HepG2 (cell line): Measurements from ENCODE around the gene MYL12B. TPM values are rescaled to one million over a fixed set of nuclear protein-coding genes. Genes with fewer than 3 reads are reported as not detected.
A peak's percentile ranks its signal among the peaks of the same experiment; 100 is the strongest.

ENCODE experiments used
- ATAC-seq: fragments of 200-7000 bp; cut with Tn5 transposase; 3 replicates; pipeline ENCODE4 v1.9.1; 2020; ENCODE audit warnings: mild to moderate bottlenecking, moderate library complexity
- BruUV-seq: library from RNA; stranded (reverse); fragments of 400-500 nt; replicated peaks from 2 replicates; lab custom pipeline; 2021; lab: Mats Ljungman, UMichigan
- CTCF ChIA-PET: fragments of 300-600 bp; formaldehyde crosslinking; extraction: SDS; loops from one replicate; lab custom pipeline; 2021; ENCODE audit warnings: low total read pairs, inconsistent platforms, low intra/inter-chr PET ratio; lab: Yijun Ruan, JAX
- POLR2A ChIA-PET: fragments of 350-600 bp; sonication (Branson Sonifier 250); formaldehyde crosslinking; loops from one replicate; lab custom pipeline; 2020; ENCODE audit warnings: antibody characterized with exemption, inconsistent platforms; lab: Yijun Ruan, JAX
- DNase-seq: peaks from one replicate; pipeline ENCODE4 v3.0.0-alpha.2; 2015; ENCODE audit warnings: low spot score
- FAIRE-seq: peaks from 3 replicates; lab custom pipeline; 2011; peaks lifted over from hg19 to GRCh38; lab: Jason Lieb, UNC
- H2AFZ ChIP-seq: one replicate; pipeline ENCODE4 v1.6.1; 2011; ENCODE audit warnings: low read length, inconsistent platforms
- H3K27ac ChIP-seq: fragments of 300-600 bp; 3 replicates; pipeline ENCODE4 v1.8.0; 2011; ENCODE audit warnings: mixed run types, mild to moderate bottlenecking, mixed read lengths, low read length, inconsistent platforms; ENCODE audit not compliant: insufficient read depth; ENCODE audit errors: extremely low read length
- H3K27me3 ChIP-seq, 2 experiments: fragments of 200-600 bp in 1 of 2; 2 replicates in 1 of 2; 3 replicates in 1 of 2; pipeline versions ENCODE4 v1.6.0 to v1.8.0; 2011; ENCODE audit warnings: low read length in 2 of 2, mild to moderate bottlenecking in 2 of 2, moderate library complexity in 2 of 2, inconsistent platforms in 1 of 2; ENCODE audit not compliant: insufficient read depth in 2 of 2, control insufficient read depth in 1 of 2
- H3K36me3 ChIP-seq, 2 experiments: fragments of 200-600 bp in 1 of 2; replicated peaks in 1 of 2; 2 replicates in 1 of 2; 3 replicates in 1 of 2; pipeline versions ENCODE4 v1.5.1 to v1.8.0; 2011; ENCODE audit warnings: low read length in 2 of 2, inconsistent platforms in 1 of 2; ENCODE audit not compliant: insufficient read depth in 2 of 2, control insufficient read depth in 1 of 2
- H3K4me1 ChIP-seq: 2 replicates; pipeline ENCODE4 v1.5.1; 2012; ENCODE audit warnings: low read length, inconsistent platforms; ENCODE audit not compliant: insufficient read depth
- H3K4me2 ChIP-seq: 2 replicates; pipeline ENCODE4 v1.6.0; 2011; ENCODE audit warnings: low read depth, low read length, inconsistent platforms
- H3K4me3 ChIP-seq, 3 experiments: fragments of 200-600 bp in 1 of 3; sonication (generic), shearing (Covaris generic) in 1 of 3; replicated peaks in 1 of 3; 2 replicates each; pipeline ENCODE4 v1.5.1; 2011 to 2016; ENCODE audit warnings: low read length in 3 of 3, inconsistent platforms in 2 of 3, low read depth in 2 of 3, mild to moderate bottlenecking in 2 of 3, control low read depth in 1 of 3, mixed read lengths in 1 of 3; ENCODE audit not compliant: insufficient read depth in 1 of 3
- H3K79me2 ChIP-seq: one replicate; pipeline ENCODE4 v1.6.1; 2011; ENCODE audit warnings: low read length, inconsistent platforms; ENCODE audit not compliant: insufficient read depth
- H3K9ac ChIP-seq: 2 replicates; pipeline ENCODE4 v1.6.0; 2011; ENCODE audit warnings: mild to moderate bottlenecking, low read depth, low read length, inconsistent platforms; ENCODE audit not compliant: insufficient read depth
- H3K9me3 ChIP-seq: 2 replicates; pipeline ENCODE4 v1.5.1; 2012; ENCODE audit warnings: mild to moderate bottlenecking, low read length
- H4K20me1 ChIP-seq: 2 replicates; pipeline ENCODE4 v1.6.0; 2011; ENCODE audit warnings: inconsistent platforms, mild to moderate bottlenecking, low read length, moderate library complexity; ENCODE audit not compliant: insufficient read depth
- CREB1 ChIP-seq, 2 experiments: fragments of 450-650 bp in 1 of 2; IDR thresholded peaks; 2 replicates each; pipeline ENCODE4 v1.6.1; 2016 to 2017; ENCODE audit warnings: control low read depth in 1 of 2, mild to moderate bottlenecking in 1 of 2, missing compliant biosample characterization in 1 of 2, missing genetic modification characterization in 1 of 2
- ZFP1 ChIP-seq: IDR thresholded peaks from 2 replicates; pipeline ENCODE4 v1.6.1; 2016
- ZNF121 ChIP-seq: sonication (generic); formaldehyde crosslinking; IDR thresholded peaks from 2 replicates; pipeline ENCODE4 v1.5.0; 2020; ENCODE audit warnings: mild to moderate bottlenecking, missing genetic modification reagents
- WGBS: methylation state at CpG from one replicate; pipeline ENCODE4 v1.1.6; 2017; ENCODE audit warnings: low lambda C conversion rate; 5-methylcytosine and 5-hydroxymethylcytosine counted together
- in situ Hi-C: cut with HindIII; loops from 2 replicates; pipeline ENCODE4 v1.10.0; 2017; ENCODE audit warnings: low pct_unique_long_range_greater_than_20kb; ENCODE audit not compliant: extremely low pct_ligation_motif_present
- intact Hi-C: fragments of 100-400 bp; cut with micrococcal nuclease; formaldehyde crosslinking; loops from one replicate; pipeline ENCODE4 v1.10.0; 2022; ENCODE audit not compliant: unreplicated experiment
- polyA plus RNA-seq, 8 experiments: library from polyadenylated mRNA; depleted of rRNA in 3 of 8; stranded (reverse) in 7 of 8; unstranded in 1 of 8; fragments of >200 nt; fragmentation: Illumina TruSeq in 4 of 8; extraction: Trizol in 4 of 8; gene quantifications; 2 replicates each; pipeline versions ENCODE4 v1.2.1 to v1.2.3, GENCODE V29; 2011 to 2016; ENCODE audit warnings: low read depth in 4 of 8, missing spikeins in 1 of 8, mixed read lengths in 1 of 8; ENCODE audit not compliant: insufficient read depth in 1 of 8
- total RNA-seq, 5 experiments: library from RNA; depleted of rRNA; stranded (reverse); fragments of >200 nt; fragmentation: Illumina TruSeq; extraction: Trizol; gene quantifications; 2 replicates each; pipeline ENCODE4 v1.2.3, GENCODE V29; 2016; ENCODE audit warnings: low read depth in 1 of 5
- TF ChIP-seq, protein P1 (sequence below): sonication (generic); formaldehyde crosslinking; IDR thresholded peaks from 2 replicates; pipeline ENCODE4 v1.5.1; 2020; ENCODE audit warnings: mild to moderate bottlenecking, missing genetic modification reagents, moderate library complexity
- TF ChIP-seq, protein P2 (sequence below): sonication (generic); formaldehyde crosslinking; IDR thresholded peaks from 2 replicates; pipeline ENCODE4 v1.9.0; 2021; ENCODE audit warnings: missing genetic modification reagents, mild to moderate bottlenecking, borderline replicate concordance

Gene MYL12B
- total and polyA plus RNA-seq, 2 of the 13 experiments (the other 11 are each of a cell fraction or from before 2014, with no cell fraction given): 265 to 340 TPM

DNA sequence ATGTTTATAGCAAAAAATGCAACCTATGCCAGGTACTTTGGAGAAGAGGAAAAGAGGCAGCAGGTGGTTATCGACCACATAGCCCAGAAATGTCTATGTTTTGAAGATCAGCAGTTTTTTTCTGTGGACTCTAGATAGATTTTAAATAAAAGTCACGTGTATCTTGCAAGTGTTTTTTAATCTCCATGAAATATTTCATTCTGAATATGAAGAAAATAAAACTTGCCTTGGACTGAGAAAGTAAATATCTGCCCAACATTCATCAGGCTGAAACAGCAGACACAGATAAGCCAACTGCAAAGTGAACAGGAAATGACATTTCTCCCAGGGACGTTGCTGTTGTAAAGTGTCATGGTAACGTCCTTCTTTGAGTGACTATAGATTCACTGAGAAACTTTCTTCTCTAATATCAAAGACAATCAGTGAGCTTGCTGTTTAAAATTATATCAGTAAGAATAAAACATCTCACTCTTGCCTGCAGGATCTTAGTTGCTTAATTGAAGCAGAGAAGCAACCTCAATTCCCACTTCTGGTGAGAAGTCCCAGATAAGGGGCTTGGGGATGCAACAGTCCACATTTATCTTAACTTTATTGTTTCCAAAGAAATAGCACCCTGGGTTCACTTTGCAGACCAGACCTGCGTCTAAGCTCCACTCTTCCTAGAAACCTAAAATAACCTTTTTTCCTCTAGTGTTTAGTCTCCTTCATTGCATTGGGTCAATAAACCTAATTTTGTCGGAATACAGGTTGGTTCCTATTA, 48.5 kb upstream of the MYL12B start:
- ATAC-seq: no peak
- H3K4me1 ChIP-seq: peaks cover 72% of the 10 kb centered on the region
- ChIA-PET POLR2A (no interaction called here), CTCF (no interaction called here)
- 77% methylated on average over 6 of the region's 6 CpGs for WGBS
- no peaks in the 10 kb centered on the region for H3K27me3 ChIP-seq
- no peaks in the 10 kb centered on the region for H3K79me2 ChIP-seq
- H3K4me2 ChIP-seq: no peak overlapping the region
- DNase-seq: no peak
- no TSS peak for BruUV-seq
- no peak overlapping the region for H3K27ac ChIP-seq
- H3K9me3 ChIP-seq: no peaks in the 10 kb centered on the region
- no peaks in the 10 kb centered on the region for H3K36me3 ChIP-seq
- H4K20me1 ChIP-seq: no peaks in the 10 kb centered on the region
- no peak overlapping the region for H3K4me3 ChIP-seq
- TF ChIP-seq CREB1 (IDR thresholded peaks at IDR 0.05) (no peak), CREB1 (CRISPR knock-in tag; IDR thresholded peaks at IDR 0.05) (0 out of 2 replicates have a peak, but pooled peaks have one; percentile 15), ZFP1 (no peak)
- H3K9ac ChIP-seq: no peak overlapping the region
- H2AFZ ChIP-seq: no peak overlapping the region
- intact Hi-C loops (no loop called here), in situ Hi-C loops (no loop called here)
- FAIRE-seq: no peak

DNA sequence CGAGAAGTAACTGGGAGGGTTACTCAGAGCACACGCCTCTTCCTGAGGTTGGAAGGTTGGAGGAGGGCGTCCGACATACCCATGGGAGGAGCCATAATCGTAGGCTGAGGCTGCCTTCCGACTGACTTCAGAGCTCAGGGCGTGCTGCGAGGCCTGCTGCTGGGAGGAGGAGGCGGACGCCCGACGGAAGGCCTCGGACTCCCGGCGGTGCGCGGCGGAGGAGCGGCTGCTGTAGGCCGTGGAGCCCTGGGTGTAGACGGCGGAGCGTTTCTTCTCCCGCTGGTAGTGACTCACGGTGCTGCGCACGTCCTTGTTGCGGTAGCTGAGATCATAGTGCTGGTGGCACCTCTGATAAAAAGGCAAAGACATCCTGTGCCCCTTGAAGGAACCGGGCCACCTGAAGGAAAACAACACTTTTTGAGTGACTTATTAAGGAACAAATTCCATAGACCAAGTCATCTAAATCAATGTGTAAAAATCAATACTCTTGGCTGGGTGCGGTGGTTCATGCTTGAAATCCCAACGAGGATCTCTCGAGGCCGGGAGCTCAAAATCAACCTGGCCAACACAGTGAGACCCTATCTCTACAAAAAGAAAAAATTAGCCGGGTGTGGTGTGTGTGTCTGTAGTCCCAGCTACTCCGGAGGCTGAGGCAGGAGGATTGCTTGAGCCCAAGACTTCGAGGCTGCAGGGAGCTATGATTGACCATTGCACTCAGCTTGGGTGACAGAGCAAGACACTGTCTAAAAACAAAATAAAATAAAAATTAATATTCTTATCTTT, 46.9 kb upstream of the MYL12B start:
- in situ Hi-C loops: no loop called here
- Histone ChIP-seq H2AFZ (no peak overlapping the region), H3K79me2 (no peaks in the 10 kb centered on the region), H3K4me3 (no peak overlapping the region), H3K9me3 (no peaks in the 10 kb centered on the region), H3K4me1 (peaks cover 78% of the 10 kb centered on the region), H3K4me2 (no peak overlapping the region), H3K27ac (no peak overlapping the region), H3K9ac (no peak overlapping the region), H3K36me3 (no peaks in the 10 kb centered on the region), H3K27me3 (no peaks in the 10 kb centered on the region), H4K20me1 (no peaks in the 10 kb centered on the region)
- ChIA-PET CTCF (no interaction called here), POLR2A (no interaction called here)
- TF ChIP-seq, protein P1, sequence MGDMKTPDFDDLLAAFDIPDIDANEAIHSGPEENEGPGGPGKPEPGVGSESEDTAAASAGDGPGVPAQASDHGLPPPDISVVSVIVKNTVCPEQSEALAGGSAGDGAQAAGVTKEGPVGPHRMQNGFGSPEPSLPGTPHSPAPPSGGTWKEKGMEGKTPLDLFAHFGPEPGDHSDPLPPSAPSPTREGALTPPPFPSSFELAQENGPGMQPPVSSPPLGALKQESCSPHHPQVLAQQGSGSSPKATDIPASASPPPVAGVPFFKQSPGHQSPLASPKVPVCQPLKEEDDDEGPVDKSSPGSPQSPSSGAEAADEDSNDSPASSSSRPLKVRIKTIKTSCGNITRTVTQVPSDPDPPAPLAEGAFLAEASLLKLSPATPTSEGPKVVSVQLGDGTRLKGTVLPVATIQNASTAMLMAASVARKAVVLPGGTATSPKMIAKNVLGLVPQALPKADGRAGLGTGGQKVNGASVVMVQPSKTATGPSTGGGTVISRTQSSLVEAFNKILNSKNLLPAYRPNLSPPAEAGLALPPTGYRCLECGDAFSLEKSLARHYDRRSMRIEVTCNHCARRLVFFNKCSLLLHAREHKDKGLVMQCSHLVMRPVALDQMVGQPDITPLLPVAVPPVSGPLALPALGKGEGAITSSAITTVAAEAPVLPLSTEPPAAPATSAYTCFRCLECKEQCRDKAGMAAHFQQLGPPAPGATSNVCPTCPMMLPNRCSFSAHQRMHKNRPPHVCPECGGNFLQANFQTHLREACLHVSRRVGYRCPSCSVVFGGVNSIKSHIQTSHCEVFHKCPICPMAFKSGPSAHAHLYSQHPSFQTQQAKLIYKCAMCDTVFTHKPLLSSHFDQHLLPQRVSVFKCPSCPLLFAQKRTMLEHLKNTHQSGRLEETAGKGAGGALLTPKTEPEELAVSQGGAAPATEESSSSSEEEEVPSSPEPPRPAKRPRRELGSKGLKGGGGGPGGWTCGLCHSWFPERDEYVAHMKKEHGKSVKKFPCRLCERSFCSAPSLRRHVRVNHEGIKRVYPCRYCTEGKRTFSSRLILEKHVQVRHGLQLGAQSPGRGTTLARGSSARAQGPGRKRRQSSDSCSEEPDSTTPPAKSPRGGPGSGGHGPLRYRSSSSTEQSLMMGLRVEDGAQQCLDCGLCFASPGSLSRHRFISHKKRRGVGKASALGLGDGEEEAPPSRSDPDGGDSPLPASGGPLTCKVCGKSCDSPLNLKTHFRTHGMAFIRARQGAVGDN (CRISPR knock-in tag): peak; percentile 24; the same call in 1 of the 2 replicates
- TF ChIP-seq, protein P2, sequence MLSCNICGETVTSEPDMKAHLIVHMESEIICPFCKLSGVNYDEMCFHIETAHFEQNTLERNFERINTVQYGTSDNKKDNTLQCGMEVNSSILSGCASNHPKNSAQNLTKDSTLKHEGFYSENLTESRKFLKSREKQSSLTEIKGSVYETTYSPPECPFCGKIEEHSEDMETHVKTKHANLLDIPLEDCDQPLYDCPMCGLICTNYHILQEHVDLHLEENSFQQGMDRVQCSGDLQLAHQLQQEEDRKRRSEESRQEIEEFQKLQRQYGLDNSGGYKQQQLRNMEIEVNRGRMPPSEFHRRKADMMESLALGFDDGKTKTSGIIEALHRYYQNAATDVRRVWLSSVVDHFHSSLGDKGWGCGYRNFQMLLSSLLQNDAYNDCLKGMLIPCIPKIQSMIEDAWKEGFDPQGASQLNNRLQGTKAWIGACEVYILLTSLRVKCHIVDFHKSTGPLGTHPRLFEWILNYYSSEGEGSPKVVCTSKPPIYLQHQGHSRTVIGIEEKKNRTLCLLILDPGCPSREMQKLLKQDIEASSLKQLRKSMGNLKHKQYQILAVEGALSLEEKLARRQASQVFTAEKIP (CRISPR knock-in tag): no peak
- peak; percentile 26; the same call in 1 of the 2 replicates for TF ChIP-seq ZNF121 (CRISPR knock-in tag)
- intact Hi-C loops: no loop called here
- no peak for ATAC-seq
- no peak for FAIRE-seq
- no TSS peak for BruUV-seq
- no peak for DNase-seq
- WGBS: 96% methylated on average over 35 of the region's 36 CpGs
